NAMALWA (cell line): Measurements from ENCODE around the gene BARHL1.
"Not testable (repeated sequence)": the region's sequence is repeated elsewhere in the genome, so short reads cannot be mapped to it uniquely, and the experiment has no call there.

Experiments
- DNase-seq: peaks from one replicate; pipeline ENCODE4 v3.0.0-alpha.2; 2015; ENCODE audit warnings: low spot score

Gene BARHL1

DNA sequence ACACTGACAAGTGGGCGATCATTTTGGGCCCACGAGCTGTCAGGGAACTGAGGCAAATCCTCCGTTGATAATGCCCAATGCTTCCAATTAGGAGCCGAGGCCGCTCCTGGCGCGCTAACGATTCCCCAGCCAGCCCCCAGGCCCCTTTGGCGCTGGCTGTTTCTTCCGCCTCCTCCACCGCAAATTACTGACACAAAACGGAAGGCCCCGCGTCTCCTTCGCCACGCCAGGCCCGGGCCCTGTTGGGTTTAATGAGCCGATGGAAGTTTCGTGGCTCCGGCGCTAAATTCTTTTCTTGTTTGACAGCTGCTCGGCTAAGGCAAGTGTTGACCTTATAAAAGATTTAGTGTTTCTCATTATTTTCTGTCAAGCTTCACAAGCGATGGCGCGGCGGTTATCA is 25.7 kb upstream of the BARHL1 start:
- no peak for DNase-seq

DNA sequence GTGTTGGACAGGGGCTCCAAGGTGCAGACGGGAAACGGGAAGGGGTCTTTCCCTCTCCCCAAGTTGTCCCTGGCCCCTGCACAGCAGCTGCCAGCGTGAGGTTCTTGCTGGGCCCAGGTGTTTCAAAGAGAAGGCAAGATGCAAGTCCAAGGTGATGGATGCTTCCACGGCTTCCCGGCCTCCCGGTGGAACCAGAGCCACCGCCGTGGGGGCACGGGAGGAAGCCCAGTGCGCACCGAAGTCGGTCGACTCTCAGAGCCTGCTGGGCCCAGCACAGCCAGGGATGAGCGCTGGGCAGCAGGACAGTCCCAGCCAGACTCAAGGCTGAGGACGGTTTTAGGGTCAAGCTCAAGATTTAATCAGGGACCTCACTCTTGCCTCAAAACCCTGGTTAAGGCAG is 25.2 kb upstream of the BARHL1 start:
- DNase-seq = no peak

DNA sequence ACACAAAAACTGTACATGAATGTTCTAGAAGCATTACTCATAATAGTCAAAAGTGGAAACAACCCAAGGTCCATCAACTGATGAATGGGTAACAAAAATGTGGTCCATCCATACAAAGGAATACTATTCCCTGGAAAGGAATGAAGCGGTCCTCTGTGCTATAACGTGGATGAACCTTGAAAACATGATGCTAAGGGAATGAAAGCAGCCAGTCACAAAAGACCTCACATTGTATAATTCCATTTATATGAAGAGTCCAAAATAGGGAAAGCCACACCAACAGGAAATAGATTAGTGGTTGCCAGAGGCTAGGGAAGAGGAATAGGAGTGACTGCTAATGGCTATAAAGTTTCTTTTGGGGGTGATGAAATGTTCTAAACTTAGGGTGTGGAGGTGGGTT is 22.7 kb upstream of the BARHL1 start:
- DNase-seq = no peak

DNA sequence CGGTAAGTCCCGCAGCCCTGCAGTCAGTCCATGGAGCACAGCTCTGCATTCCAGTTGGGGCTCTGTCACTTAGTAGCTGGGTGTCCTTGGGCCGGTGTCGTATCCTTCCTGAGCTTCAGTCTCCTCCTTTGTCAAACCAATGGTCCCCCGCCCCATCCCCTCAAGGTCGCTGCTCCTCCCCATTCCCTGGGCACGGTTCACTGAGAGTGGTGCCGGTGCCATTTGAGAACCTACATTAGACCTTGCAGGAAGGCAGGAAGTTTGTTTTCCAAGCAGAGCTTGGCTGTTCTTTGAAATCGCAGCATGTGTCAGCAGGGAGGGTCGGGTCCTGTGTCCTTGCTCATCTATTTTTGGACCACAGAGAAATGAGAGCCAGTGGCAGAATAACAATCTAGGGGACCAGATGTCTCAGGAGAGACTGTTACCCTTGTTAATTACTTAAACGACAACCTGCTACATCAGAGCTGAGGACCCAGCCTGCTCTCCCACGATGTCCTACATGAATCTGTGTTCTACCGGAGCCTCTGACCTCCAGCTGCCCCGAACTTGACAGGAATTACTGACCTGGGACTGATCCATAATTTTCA is 21.7 kb upstream of the BARHL1 start:
- no peak for DNase-seq

DNA sequence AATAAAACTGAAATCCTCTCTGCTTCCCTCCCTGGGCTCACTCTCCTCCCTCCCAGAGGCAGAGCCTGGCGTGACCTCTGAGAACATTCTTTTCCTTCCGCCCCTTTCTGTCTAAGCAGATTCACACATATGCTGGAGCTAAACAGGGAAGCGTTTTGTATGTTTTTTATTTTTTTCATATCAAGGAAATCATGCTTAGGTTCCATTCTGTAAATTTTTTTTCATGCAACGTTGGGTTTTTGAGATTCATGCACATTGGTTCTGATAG is 20.2 kb upstream of the BARHL1 start:
- no peak for DNase-seq

DNA sequence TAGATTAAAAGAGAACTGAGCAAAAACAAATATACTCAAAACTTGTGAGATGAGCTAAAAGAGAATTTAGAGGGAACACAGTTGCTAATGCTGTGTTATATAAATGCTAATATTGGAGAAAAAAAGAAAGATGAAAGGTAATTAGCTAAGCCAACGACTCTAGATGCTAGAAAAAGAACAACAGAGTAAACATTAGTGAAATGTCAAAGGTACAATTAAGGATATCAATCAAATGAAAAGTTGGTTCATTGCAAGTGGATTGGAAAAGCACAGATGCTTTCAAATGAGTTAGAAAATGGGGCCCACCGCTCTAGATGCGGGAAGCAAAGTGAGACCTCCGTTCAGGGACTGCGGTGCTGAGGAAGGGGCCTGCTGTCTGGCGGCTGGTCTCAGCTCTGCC is 17.9 kb upstream of the BARHL1 start:
- no peak for DNase-seq

DNA sequence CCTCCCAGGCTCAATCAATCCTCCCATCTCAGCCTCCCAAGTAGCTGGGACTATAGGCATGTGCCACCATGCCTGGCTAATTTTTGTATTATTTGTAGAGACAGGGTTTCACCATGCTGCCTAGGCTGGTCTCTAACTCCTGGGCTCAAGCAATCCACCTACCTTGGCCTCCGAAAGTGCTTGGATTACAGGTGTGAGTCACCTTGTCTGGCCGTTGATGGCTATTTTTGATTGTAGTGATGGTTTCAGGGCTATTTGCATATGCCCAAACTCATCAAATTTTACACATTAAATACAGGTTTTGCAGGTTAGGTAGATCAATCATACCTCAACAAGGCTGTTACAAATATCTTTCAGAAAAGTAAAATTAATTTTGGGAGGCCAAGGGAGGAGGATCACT is 13.6 kb upstream of the BARHL1 start:
- not testable (repeated sequence) for DNase-seq

DNA sequence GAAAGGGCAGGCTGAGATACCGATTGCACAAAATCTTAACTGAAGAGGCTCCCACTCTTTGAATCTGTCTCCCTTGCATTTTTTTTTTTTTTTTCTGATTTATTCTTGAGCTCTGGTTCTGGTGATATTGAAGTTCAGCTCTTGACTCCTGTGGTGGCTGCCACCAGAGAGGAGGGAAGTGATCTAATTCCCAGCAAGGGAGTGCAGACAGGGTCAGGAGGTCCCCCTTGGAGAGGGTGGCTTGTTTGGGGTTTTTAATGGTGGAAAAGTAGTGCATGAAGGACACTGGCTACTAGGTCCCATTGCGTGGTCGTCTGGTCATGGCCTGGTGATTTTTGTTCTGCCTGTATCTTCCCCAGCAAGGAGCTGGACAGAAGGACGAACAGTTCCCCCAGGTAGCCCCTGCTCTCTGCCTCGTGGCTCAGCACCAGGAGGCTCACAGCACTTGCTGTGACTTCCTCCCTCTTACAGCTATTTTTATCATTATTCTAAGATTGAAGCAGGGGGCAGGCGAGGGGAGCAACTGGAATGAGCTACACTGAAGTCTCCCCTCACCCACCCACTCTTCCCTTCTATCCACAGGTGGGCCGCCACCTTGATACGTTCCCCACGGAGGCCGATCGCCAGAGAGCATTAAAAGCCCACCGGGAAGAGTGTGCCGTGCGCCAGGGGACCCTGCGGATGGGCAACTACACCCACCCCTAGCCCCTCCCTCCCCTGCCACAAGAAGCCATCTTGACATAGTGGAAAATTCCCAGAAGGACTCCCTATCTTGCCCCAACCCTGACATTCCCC is 10.4 kb upstream of the BARHL1 start:
- no peak for DNase-seq

DNA sequence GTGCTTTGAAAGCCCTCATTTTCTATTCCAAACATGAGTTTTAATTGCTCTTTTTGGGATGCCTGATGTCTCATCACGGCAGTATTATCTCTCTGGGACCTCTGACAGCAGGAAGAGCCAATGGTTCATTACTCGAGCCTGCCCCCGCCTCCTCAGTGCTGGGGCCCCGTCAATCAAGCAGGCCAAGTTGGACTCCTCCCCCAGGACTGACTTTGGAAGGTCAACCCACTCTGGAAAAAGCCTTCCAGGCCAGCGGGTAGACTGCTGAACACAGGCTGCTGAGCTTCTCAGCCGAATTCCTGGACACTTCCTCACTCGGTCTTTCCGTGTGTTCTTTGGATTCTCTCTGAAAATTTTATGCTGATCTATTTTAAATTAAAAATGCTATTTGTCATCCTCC is 9.5 kb upstream of the BARHL1 start:
- DNase-seq = no peak

DNA sequence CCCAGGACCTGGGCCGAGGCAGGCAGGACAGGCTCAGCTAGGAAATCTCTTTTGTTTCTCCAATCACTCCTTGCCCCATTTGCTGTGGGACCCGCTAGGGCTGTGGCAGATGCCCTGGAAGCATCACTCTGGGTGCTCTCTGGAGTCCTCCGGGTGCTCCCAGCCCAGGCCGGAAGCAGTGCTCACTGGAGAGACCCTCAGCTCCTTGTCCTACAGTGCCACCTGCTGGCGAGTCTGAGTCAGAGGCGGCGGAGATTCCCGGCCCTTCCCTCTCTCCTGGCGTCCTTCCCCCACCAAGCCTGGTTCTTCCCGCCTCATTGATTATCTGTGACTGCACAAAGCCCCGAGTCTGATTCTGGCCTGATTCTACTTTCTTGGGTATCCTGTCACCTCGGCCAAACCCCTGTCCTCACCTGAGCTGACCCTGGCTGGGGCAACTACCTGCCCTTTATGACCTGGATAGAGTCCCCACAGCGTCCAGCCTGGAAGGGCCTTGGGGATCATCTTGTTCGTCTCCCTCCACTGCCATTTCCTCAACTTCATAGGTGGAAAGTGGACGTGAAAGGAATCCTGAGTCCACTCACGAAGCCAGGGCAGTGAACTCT is 7.3 kb upstream of the BARHL1 start:
- peak; percentile 54 for DNase-seq

DNA sequence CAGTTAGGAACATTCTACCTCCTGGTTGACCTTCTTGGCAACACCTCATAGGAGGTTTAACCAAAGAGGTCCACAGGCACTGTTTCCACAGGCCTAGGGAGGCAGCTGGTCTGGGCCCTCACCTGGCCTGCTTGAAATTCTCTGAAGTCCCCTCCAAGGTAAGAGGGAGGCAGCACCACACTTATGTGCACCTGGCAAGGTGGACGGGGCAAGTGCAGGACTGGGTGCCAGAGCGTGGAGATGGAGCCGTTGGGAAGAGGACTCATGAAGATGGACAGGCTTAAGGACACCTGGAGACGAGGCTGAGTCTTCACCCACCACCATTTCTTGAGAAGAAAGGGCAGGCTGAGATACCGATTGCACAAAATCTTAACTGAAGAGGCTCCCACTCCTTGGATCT is 6.6 kb upstream of the BARHL1 start:
- DNase-seq = no peak

DNA sequence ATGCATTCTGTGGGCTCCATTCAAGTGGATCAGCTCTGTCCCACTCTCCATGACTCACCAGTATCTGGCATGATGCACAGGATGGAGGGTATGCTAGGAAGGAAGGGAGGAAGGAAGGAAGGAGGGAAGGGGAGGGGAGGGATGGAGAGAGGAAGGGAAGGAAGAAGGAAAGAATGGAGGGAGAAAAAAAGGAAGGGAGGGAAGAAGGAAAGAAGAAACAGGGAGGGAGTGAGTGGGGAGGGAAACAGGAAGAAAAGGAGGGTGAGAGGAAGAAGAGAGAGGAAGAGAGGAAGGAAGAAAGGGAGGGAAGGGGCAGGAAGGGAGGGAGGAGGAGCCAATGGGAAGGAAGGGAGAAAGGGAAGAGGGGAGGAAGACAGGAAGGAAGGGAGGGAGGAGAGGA is 5.3 kb upstream of the BARHL1 start:
- no peak for DNase-seq

DNA sequence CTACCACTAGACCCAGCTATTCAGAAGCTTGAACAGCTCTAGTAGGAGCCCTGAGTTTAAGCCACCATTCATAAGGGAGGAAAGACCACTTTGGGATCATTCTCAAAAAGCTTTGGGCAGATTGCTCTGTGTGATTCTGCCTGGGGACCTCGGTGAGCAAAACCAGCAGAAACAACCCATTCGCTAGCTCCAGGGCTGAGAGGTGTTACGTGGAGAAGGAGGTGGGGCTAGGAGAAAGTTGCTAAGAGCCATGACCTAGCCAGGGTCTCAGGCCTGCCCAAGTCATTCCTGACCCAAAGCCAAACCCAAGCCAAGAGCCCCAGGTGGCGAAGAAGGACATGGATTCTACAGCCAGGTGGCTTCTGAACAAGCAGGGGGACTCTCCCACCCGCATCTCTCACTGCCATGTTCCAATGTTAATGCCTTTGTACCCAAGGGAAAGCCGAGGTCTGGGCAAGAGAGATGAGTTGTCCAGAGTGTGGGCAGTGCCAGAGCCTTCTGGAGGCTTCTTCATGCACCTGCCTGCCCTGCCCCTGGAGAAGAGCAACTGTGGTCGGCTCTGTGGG is 4.0 kb upstream of the BARHL1 start:
- DNase-seq = no peak

DNA sequence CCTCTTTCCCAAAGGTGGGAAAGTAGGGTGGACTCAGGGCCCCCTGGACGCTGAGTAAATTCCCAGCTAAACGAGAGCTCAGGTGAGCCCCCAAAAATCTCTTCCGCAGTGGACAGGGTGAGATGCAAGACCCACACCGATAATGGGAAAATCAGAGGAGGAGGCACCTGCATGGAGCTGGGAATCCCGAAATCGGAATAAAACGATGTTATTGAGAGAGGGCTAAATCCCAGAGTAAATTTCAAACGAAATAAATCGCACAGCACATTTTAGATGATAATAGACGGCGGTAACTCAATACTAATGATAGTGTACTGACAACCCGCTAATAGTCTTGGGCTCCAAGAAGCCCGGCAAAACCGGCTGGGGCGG is 3.0 kb upstream of the BARHL1 start:
- DNase-seq = no peak

DNA sequence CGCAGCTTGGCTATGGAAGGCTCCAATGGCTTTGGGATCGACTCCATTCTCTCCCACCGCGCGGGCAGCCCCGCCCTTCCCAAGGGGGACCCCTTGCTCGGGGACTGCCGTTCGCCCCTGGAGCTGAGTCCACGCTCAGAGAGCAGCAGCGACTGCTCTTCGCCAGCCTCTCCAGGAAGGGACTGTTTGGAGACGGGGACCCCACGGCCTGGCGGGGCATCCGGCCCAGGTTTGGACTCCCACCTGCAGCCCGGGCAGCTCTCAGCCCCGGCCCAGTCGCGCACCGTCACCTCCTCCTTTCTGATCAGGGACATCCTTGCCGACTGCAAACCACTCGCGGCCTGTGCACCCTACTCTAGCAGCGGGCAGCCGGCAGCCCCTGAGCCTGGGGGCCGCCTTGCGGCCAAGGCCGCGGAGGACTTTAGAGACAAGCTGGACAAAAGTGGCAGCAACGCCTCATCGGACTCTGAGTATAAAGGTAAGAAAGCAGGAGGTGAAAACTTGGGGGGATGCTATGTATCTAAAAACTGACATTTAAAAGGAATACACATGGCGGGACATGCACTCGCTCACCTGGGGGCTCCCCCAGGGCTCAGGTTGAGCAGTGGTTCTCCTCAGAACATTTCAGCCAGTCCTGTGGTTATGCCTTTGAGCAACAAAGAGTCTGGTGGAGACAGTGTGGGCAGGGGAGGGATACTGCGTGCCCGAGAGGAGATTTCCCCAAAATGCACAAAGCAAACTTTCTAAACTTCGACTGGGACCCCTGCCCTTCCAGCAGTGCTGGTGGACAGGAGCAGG is 579 bp downstream of the BARHL1 start:
- no peak for DNase-seq

DNA sequence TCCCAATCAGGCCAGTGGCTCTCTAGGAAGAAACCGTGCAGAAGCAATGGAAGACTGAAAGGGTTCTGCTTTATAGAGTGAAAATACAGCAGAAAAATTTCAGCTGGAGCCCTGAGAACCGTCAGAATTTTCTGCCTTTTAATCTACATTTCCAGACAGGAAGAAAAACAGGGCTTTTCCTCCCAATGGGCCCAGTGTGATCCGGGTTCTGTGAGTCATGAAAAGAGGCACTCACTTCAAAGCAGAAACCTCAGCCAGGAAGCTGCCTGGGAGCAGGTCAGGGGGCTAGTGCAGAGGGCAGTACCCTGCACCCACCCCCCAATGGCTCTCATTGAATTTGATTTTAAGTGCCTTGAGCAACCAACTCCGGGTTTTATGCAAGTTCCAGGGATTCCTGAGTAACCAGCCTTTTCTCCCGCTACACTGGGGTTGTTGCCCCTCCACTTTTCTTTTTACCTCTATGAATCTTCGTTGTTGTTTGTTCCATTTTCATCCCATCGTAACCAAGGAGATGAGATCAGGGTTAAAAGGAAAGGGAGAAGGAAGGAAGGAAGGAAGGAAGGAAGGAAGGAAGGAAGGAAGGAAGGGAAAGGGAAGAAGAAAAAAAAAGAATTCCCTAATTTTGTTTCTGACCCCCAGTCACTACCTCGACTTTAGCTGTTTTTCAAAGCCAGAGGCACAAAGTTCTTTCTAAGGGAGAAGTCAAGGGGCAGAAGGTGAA is 1.3 kb downstream of the BARHL1 start:
- DNase-seq = no peak

DNA sequence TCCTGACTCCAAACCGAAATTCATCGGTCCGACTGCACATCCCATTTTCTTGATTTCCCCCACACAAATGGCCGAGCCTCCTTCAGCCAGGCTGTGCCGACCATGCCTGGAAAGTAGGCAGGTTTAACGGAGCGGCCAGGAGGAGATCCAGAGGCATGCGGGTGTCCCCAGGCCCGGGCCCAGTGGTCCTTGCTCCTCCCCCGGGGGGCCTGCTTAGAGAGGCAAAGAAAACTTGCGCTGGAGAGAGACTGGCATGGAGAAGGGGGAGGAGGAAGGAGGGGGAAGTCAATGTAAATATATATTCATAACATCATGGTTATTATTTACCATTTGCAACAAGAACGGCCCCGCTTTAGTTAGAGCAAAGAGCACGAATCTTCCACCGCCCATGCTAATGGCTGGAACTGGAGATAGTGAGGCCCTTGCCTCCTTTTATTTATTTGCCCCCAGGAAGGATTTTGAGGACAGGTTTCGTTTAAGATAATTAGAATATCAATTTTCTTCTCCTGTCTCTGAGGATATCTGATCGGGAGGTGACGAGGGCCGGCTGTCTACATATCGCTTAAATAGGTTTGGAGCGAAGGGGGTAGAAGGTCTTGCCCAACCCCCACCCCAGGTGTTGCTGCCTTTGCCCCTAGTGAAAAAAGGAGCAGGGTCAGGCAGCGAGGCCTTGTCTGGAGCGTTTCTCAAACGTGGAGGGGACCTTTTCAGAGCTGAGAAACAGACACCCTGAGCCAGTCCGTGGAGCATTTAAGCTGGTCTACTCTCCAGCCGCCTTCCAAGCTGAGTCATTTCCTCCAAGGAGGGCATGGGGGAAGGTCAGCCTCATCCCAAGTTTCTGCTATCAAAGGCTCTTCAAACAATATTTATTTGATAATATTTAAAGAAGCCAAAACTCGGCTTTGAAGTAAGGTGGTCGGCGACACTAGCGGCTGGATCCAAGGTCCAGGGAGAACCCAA is 2.5 kb downstream of the BARHL1 start:
- DNase-seq = no peak

DNA sequence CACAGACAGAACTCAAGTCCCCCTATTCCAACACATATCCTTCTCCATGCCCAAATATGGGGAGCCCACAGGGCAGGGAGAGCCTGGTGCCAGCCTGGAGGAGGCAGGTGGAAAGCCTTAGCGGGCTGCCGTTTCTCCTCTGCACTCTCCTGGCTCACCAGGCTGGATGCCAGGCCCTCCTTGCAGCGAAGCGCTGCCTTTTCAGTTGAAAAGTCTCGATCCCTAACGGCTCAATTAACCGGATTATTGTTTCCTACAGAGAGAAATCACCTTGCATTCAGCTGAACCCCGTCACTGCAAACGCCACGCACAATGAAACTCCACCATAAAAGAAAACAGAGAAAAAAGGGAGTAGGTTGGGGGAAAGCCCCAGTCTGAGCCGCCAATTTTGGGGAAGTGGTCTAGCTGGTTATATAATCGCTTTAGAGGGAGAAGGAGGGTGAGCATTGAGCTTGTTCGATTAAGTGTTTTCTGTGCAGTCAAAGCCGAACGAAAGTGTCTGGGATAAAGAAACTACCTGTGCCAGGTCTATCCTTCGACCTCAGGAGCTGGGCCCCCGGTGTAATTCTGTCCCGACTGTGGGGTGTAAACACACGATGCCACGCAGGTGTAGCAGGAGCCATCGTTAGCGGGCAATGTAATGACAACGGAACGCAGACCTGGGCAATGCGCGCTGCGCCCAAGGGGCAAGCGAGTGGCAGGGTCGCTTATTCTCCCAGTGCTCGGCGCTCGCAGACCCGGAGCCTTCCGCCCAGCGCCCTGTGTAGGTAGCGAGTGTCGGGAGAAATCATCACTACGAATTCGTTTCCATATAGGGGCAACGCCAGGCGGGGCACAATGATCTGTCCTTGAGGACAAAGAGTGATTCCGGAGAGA is 3.8 kb downstream of the BARHL1 start:
- peak; percentile 17 for DNase-seq

DNA sequence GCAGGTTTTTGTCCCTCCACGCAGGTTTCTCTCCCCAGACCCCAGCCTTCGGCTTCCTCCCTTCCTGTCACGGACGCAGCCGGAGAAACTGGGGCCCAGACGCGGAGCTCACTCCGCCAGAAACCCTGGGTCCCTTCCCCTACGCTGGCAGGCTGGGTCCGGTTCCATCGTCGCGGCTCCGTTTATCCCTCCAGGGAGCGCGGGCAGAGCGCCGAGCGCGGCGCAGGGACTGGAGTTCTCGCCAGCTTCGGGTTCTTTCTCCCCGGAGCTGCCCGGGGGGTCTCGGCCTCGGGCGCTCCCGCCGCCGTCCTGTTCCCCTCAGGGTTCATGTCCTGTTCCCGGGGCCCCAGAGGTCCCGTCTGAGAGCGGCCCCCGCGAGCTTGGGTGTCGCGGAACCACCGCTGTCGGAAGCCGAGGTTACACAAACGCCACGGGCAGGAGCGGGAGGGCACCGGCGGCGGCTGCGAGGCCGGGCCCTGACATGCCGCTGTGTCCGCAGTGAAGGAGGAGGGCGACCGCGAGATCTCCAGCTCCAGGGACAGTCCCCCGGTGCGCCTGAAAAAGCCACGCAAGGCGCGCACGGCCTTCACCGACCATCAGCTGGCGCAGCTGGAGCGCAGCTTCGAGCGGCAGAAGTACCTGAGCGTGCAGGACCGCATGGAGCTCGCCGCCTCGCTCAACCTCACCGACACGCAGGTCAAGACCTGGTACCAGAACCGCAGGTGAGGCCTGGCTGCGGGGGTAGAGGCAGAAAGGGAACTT is 4.6 kb downstream of the BARHL1 start:
- DNase-seq = no peak
